Measurements from ENCODE around the gene OR4N2.
"Not testable (repeated sequence)": the region's sequence is repeated elsewhere in the genome, so short reads cannot be mapped to it uniquely, and the experiment has no call there.

OR4N2 gene

GRCh38 chr14:19834203-19834848, 30.8 kb downstream of the OR4N2 start:
- ATAC-seq, DNase-seq: not testable (repeated sequence)

DNA sequence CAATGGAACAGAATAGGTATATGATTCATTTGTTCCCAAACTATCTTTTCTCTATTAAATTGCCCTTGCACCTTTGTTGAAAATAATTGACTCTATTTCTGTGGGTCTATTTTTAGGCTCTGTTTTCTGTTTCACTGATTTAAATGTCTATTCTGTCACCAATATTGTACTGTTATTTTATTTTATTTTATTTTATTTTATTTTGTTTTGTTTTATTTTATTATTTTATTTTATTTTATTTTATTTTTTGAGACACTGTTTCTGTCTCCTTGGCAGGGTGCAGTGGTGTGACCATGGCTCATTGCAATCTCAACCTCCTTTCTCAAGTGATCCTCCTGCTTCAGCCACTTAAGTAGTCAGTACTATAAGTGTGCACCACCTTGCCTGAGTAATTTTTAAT, 34.9 kb downstream of the OR4N2 start:
- no peak for ATAC-seq
- DNase-seq = no peak

DNA sequence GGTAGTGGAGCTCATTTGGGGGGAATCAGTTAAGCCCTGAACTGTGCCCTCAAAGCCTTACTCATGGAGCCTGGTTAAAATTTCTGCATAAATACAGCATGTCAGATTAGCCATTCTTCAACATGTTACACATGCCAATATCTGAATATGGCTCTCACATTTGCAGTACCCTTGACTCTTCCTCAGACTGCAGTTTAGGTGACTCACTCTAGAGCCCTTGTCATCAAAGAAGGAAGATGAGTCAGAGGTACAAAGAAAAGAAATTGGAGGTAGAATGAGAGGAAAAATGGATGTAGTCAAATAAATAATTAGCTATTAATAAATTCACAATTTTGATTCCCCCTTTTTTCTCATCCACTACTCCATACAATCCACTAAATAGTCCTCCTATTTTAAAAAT, 47.8 kb downstream of the OR4N2 start:
- DNase-seq (no peak), ATAC-seq (peak; percentile 43)

- ATAC-seq, DNase-seq: not testable (repeated sequence)
Observed at GRCh38 chr14:19866061-19866669, 62.6 kb downstream of the OR4N2 start.

- DNase-seq = no peak
- no peak for ATAC-seq
Observed at GRCh38 chr14:19873178-19873577, 69.6 kb downstream of the OR4N2 start.

- no peak for ATAC-seq
- no peak for DNase-seq
Observed at GRCh38 chr14:19874842-19875241, 71.3 kb downstream of the OR4N2 start, which contains the start of gene OR4K2. TSS of gene OR4K2 (plus strand) at chr14:19875142. CDS start at chr14:19876268, 1,126 bp downstream.

DNA sequence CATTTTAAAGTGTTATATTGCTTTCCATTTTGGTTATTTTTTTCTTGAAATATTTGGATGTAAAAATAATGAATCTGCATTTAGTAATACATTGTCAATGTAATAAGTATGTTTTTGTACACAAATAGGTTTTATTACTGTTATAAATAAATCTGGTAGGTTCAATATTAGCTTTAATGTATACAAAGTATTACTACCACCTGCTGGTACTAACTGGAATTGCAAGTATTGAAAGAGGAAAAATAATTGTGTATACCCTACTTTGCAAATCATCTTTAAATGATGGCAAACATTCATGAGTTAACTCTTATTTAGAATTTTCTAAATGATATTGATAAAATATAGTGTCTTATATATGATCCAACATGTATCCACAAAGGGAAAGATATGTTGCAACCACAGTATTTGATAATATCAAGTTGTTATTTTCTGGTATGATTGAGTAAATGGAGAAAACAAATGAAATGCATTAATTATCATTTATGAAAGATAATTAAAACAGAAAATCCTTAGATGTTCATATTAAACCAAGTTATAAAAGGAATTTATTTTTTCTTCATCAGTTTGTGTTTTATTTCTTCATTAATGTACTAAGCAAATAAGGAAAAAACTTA, 74.6 kb downstream of the OR4N2 start:
- DNase-seq (no peak), ATAC-seq (no peak)
